Measurements from ENCODE around the gene PDXK. TPM values are rescaled to one million over a fixed set of nuclear protein-coding genes. Genes with fewer than 3 reads are reported as not detected.

Gene PDXK
- polyA plus RNA-seq, 1 of the 3 experiments (the other 2 are of a cell fraction) = 85.7 TPM

DNA sequence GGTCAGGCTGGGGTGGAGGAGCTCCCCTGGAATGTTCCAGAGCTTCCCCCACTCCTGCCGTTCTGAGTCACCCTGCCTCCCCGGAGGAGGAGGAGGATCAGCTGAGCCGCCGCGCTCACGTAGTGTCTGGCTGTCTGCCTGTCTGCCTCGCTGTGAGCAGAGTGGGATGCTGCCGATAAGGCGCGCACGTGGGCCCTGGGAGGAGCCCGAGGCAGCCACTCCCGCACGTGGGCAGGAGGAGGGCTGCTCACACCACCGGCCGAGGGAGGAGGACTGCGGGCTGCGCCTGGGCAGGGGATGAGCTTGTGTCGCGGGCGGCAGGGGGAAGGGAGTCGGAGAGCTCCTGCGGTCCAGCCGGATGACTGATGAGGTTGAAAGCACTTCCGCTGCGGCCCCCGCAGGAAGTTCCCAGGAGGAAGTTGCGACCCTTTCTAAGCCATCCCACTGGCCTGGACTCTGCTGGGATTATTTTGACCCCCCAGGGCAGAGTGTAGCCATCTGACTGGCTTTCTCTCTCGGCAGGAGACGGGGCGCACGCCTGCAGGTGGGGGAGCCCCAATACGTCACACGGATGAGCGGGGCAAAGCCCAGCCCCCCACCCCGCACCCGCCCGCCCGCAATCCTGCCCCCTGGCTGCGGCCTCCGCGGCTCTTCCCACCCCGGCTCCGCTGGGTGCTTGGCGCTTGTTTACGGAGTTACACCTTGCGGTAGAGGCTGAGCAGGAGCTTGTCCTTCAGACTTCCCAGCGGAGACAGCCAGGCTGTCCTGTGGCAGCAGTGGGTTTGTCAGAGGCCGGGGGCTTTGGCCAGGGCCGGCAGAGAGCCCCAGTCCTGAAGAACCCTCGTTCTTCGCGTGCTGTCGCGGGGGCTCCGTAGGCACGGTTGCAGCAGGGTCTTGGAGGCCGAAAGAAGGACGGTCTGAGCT, 9.8 kb downstream of the PDXK start:
- Histone ChIP-seq H3K9ac (peak overlapping the region; percentile 87), H3K9me3 (no peaks in the 10 kb centered on the region), H3K9me2 (no peaks in the 10 kb centered on the region), H3K79me2 (ENCODE audit: insufficient read depth) (peaks cover 71% of the 10 kb centered on the region), H2AFZ (ENCODE audit: low read depth) (peak overlapping the region; percentile 22; the same call in 1 of the 2 replicates), H4K20me1 (ENCODE audit: insufficient read depth) (peaks cover 11% of the 10 kb centered on the region; the same call in 1 of the 2 replicates), H3K4me2 (peak overlapping the region; percentile 99), H3F3A (replicated peaks; ENCODE audit: insufficient read depth) (peaks cover 25% of the 10 kb centered on the region), H3K36me3 (replicated peaks in 1 of 2; ENCODE audit: control insufficient read depth in 1 of 2, insufficient read depth in 2 of 2, low read length in 1 of 2) (peaks cover 2 to 7% of the 10 kb centered on the region in 2 experiments), H3K27me3 (ENCODE audit: insufficient read depth) (no peaks in the 10 kb centered on the region), H3K4me3 (ENCODE audit: low read depth in 2 of 2, low read length in 1 of 2) (peak overlapping the region; percentile 65 to 91), H3K27ac (ENCODE audit: low read depth in 2 of 2, low read length in 1 of 2) (peak overlapping the region; percentile 88), H3K4me1 (ENCODE audit: control insufficient read depth in 1 of 2, insufficient read depth in 2 of 2, low read depth in 1 of 2, low read length in 1 of 2) (peaks cover 24 to 36% of the 10 kb centered on the region in 2 experiments; a peak in 3 of 4 replicates)
- peak; percentile 95 for DNase-seq
- ChIA-PET POLR2A (interaction anchor here (0.6 to 1.9 kb wide), 4 partner anchors 8 to 293 kb away, joined by 3 to 10 read pairs (median 5); no protein-coding TSS in a partner anchor), CTCF (interaction anchor here (0.6 to 1.4 kb wide), 10 partner anchors 8 to 117 kb away, joined by 3 to 7 read pairs (median 3); no protein-coding TSS in a partner anchor)
- 6% methylated on average over 26 of the region's 59 CpGs for WGBS (ENCODE audit: low lambda C conversion rate)
- TF ChIP-seq RXRA (IDR thresholded peaks at IDR 0.05; ENCODE audit: borderline replicate concordance, low read depth) = no peak
- no peak for TF ChIP-seq SMC3 (IDR thresholded peaks at IDR 0.05; ENCODE audit: low read depth, low read length)
- no peak for TF ChIP-seq EZH2phosphoT487 (IDR thresholded peaks at IDR 0.05; ENCODE audit: borderline replicate concordance, low read depth)
- TF ChIP-seq, protein P1, sequence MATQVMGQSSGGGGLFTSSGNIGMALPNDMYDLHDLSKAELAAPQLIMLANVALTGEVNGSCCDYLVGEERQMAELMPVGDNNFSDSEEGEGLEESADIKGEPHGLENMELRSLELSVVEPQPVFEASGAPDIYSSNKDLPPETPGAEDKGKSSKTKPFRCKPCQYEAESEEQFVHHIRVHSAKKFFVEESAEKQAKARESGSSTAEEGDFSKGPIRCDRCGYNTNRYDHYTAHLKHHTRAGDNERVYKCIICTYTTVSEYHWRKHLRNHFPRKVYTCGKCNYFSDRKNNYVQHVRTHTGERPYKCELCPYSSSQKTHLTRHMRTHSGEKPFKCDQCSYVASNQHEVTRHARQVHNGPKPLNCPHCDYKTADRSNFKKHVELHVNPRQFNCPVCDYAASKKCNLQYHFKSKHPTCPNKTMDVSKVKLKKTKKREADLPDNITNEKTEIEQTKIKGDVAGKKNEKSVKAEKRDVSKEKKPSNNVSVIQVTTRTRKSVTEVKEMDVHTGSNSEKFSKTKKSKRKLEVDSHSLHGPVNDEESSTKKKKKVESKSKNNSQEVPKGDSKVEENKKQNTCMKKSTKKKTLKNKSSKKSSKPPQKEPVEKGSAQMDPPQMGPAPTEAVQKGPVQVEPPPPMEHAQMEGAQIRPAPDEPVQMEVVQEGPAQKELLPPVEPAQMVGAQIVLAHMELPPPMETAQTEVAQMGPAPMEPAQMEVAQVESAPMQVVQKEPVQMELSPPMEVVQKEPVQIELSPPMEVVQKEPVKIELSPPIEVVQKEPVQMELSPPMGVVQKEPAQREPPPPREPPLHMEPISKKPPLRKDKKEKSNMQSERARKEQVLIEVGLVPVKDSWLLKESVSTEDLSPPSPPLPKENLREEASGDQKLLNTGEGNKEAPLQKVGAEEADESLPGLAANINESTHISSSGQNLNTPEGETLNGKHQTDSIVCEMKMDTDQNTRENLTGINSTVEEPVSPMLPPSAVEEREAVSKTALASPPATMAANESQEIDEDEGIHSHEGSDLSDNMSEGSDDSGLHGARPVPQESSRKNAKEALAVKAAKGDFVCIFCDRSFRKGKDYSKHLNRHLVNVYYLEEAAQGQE (IDR thresholded peaks at IDR 0.05; ENCODE audit: low read depth, low read length) = no peak; the same call in 1 of the 2 replicates
- TF ChIP-seq FOSL2 (IDR thresholded peaks at IDR 0.05; ENCODE audit: borderline replicate concordance, low read depth) = peak; percentile 89
- peak; percentile 87 for TF ChIP-seq GABPA (IDR thresholded peaks at IDR 0.05; ENCODE audit: low read depth)
- TF ChIP-seq, protein P2, sequence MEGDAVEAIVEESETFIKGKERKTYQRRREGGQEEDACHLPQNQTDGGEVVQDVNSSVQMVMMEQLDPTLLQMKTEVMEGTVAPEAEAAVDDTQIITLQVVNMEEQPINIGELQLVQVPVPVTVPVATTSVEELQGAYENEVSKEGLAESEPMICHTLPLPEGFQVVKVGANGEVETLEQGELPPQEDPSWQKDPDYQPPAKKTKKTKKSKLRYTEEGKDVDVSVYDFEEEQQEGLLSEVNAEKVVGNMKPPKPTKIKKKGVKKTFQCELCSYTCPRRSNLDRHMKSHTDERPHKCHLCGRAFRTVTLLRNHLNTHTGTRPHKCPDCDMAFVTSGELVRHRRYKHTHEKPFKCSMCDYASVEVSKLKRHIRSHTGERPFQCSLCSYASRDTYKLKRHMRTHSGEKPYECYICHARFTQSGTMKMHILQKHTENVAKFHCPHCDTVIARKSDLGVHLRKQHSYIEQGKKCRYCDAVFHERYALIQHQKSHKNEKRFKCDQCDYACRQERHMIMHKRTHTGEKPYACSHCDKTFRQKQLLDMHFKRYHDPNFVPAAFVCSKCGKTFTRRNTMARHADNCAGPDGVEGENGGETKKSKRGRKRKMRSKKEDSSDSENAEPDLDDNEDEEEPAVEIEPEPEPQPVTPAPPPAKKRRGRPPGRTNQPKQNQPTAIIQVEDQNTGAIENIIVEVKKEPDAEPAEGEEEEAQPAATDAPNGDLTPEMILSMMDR (IDR thresholded peaks at IDR 0.05) = peak; percentile 39
- TF ChIP-seq ELF1 (IDR thresholded peaks at IDR 0.05) = peak; percentile 58; the same call in 1 of the 2 replicates
- TF ChIP-seq TAF1 (IDR thresholded peaks at IDR 0.05; ENCODE audit: borderline replicate concordance, low read depth, low read length) = 0 out of 2 replicates have a peak, but pooled peaks have one; percentile 11
- peak; percentile 65 for TF ChIP-seq TCF12 (IDR thresholded peaks at IDR 0.05)
- 0 out of 2 replicates have a peak, but pooled peaks have one; percentile 14 for TF ChIP-seq RFX5 (IDR thresholded peaks at IDR 0.05; ENCODE audit: low read length)
- TF ChIP-seq YY1 (IDR thresholded peaks at IDR 0.05; ENCODE audit: low read depth) = no peak
- TF ChIP-seq, protein P3, sequence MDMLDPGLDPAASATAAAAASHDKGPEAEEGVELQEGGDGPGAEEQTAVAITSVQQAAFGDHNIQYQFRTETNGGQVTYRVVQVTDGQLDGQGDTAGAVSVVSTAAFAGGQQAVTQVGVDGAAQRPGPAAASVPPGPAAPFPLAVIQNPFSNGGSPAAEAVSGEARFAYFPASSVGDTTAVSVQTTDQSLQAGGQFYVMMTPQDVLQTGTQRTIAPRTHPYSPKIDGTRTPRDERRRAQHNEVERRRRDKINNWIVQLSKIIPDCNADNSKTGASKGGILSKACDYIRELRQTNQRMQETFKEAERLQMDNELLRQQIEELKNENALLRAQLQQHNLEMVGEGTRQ (IDR thresholded peaks at IDR 0.05; ENCODE audit: borderline replicate concordance, low read depth, low read length) = peak; percentile 76
- TF ChIP-seq FOXM1 (IDR thresholded peaks at IDR 0.05; ENCODE audit: low read depth) = peak; percentile 36; the same call in 1 of the 2 replicates
- TF ChIP-seq NFIC (IDR thresholded peaks at IDR 0.05; ENCODE audit: borderline replicate concordance) = peak; percentile 77
- TF ChIP-seq RAD21 (IDR thresholded peaks at IDR 0.05; ENCODE audit: low read length) = no peak
- TF ChIP-seq JUND (IDR thresholded peaks at IDR 0.05) = peak; percentile 83; the same call in 1 of the 2 replicates
- TF ChIP-seq, protein P4, sequence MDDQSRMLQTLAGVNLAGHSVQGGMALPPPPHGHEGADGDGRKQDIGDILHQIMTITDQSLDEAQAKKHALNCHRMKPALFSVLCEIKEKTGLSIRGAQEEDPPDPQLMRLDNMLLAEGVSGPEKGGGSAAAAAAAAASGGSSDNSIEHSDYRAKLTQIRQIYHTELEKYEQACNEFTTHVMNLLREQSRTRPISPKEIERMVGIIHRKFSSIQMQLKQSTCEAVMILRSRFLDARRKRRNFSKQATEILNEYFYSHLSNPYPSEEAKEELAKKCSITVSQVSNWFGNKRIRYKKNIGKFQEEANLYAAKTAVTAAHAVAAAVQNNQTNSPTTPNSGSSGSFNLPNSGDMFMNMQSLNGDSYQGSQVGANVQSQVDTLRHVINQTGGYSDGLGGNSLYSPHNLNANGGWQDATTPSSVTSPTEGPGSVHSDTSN (IDR thresholded peaks at IDR 0.05) = peak; percentile 76
- peak; percentile 79 for TF ChIP-seq GATA2 (CRISPR knock-in tag; IDR thresholded peaks at IDR 0.05)
- TF ChIP-seq EP300 (IDR thresholded peaks at IDR 0.05; ENCODE audit: borderline replicate concordance in 1 of 2, low read depth in 1 of 2, low read length in 1 of 2) = peak; percentile 45 to 66; a peak in 2 of 4 replicates
- TF ChIP-seq SIN3A (IDR thresholded peaks at IDR 0.05; ENCODE audit: borderline replicate concordance, low read depth, low read length) = peak; percentile 85
- TF ChIP-seq, protein P5, sequence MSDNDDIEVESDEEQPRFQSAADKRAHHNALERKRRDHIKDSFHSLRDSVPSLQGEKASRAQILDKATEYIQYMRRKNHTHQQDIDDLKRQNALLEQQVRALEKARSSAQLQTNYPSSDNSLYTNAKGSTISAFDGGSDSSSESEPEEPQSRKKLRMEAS (IDR thresholded peaks at IDR 0.05; ENCODE audit: low read depth) = peak; percentile 99
- TF ChIP-seq, protein P6, sequence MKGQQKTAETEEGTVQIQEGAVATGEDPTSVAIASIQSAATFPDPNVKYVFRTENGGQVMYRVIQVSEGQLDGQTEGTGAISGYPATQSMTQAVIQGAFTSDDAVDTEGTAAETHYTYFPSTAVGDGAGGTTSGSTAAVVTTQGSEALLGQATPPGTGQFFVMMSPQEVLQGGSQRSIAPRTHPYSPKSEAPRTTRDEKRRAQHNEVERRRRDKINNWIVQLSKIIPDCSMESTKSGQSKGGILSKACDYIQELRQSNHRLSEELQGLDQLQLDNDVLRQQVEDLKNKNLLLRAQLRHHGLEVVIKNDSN (IDR thresholded peaks at IDR 0.05; ENCODE audit: borderline replicate concordance, low read depth) = peak; percentile 89

All from SK-N-SH (cell line).